Caki2 (cell line): ENCODE measurements around the gene RASD2. TPM values are rescaled to one million over a fixed set of nuclear protein-coding genes. Genes with fewer than 3 reads are reported as not detected.

ENCODE experiments used
- DNase-seq: peaks from one replicate; pipeline ENCODE4 v3.0.0-alpha.2; 2015; ENCODE audit warnings: low read depth
- in situ Hi-C: cut with HindIII; loops from 2 replicates; pipeline ENCODE4 v1.10.0; 2016; ENCODE audit warnings: low sequenced_read_pairs, low pct_unique_long_range_greater_than_20kb, mixed read lengths
- total RNA-seq: library from RNA; depleted of rRNA; stranded (reverse); fragments of >200 nt; shearing (Covaris generic); gene quantifications from 2 replicates; pipeline ENCODE4 v1.2.3, GENCODE V29; 2014; ENCODE audit warnings: low replicate concordance

Gene RASD2
- total RNA-seq, 1 experiment from 2014 or later: 0.10 TPM

GRCh38 chr22:35553341-35553740 is 12.7 kb downstream of the RASD2 start:
- in situ Hi-C loops: no loop called here
- DNase-seq: no peak

GRCh38 chr22:35554297-35554845 is 13.7 kb downstream of the RASD2 start:
- in situ Hi-C loops: no loop called here
- no peak for DNase-seq

GRCh38 chr22:35555483-35555890 is 14.9 kb downstream of the RASD2 start:
- in situ Hi-C loops: no loop called here

GRCh38 chr22:35555946-35556547 is 15.4 kb downstream of the RASD2 start:
- in situ Hi-C loops: no loop called here
- DNase-seq: no peak

More at GRCh38 chr22:35555483-35555890, 14.9 kb downstream of the RASD2 start:
- peak; percentile 34 for DNase-seq

- in situ Hi-C loops: no loop called here
- peak; percentile 23 for DNase-seq
Measured at GRCh38 chr22:35556666-35557065, 16.0 kb downstream of the RASD2 start.

GRCh38 chr22:35558031-35558430 is 17.4 kb downstream of the RASD2 start:
- in situ Hi-C loops: no loop called here
- no peak for DNase-seq

- in situ Hi-C loops: no loop called here
- no peak for DNase-seq
Measured at GRCh38 chr22:35558719-35559118, 18.1 kb downstream of the RASD2 start.

- in situ Hi-C loops: no loop called here
- DNase-seq: no peak
Measured at GRCh38 chr22:35559354-35560005, 18.8 kb downstream of the RASD2 start.

GRCh38 chr22:35560366-35560765 is 19.7 kb downstream of the RASD2 start:
- in situ Hi-C loops: no loop called here
- DNase-seq: no peak

GRCh38 chr22:35560824-35561223 is 20.2 kb downstream of the RASD2 start:
- DNase-seq: no peak
- in situ Hi-C loops: no loop called here

GRCh38 chr22:35561796-35562526 is 21.3 kb downstream of the RASD2 start:
- peak; percentile 69 for DNase-seq
- in situ Hi-C loops: no loop called here

- DNase-seq: no peak
- in situ Hi-C loops: no loop called here
Measured at GRCh38 chr22:35563211-35563610, 22.6 kb downstream of the RASD2 start.

- in situ Hi-C loops: no loop called here
- DNase-seq: no peak
Measured at GRCh38 chr22:35564975-35565867, 24.6 kb downstream of the RASD2 start.

- in situ Hi-C loops: no loop called here
- DNase-seq: no peak
Measured at GRCh38 chr22:35567351-35568141, 26.9 kb downstream of the RASD2 start.

GRCh38 chr22:35568751-35569739 is 28.4 kb downstream of the RASD2 start:
- in situ Hi-C loops: no loop called here

GRCh38 chr22:35569916-35570315 is 29.3 kb downstream of the RASD2 start:
- no peak for DNase-seq
- in situ Hi-C loops: no loop called here

More at GRCh38 chr22:35568751-35569739, 28.4 kb downstream of the RASD2 start:
- DNase-seq: peak; percentile 63
